Lung (tissue), 12 donors: ENCODE results near the gene SLC2A9. TPM values are rescaled to one million over a fixed set of nuclear protein-coding genes. Genes with fewer than 3 reads are reported as not detected.

Experiments
- ATAC-seq: fragments of 200-7000 bp; cut with Tn5 transposase; one replicate; pipeline ENCODE4 v1.9.1; 2020; ENCODE audit warnings: moderate number of reproducible peaks; ENCODE audit not compliant: insufficient read depth, low FRiP score
- DNase-seq, 3 donors: peaks; one replicate each; pipeline ENCODE4 v3.0.0-alpha.2; 2013 to 2017
- H3K27ac ChIP-seq, 2 donors: one replicate each; pipeline ENCODE4 v1.5.1; 2013; ENCODE audit warnings: mild to moderate bottlenecking in 2 of 2, moderate library complexity in 2 of 2, control low read depth in 1 of 2, inconsistent platforms in 1 of 2, low read depth in 1 of 2, low read length in 1 of 2
- H3K27me3 ChIP-seq, 3 donors: one replicate each; pipeline ENCODE4 v1.5.1; 2013; ENCODE audit warnings: low read length in 2 of 3; ENCODE audit not compliant: control insufficient read depth in 3 of 3, insufficient read depth in 3 of 3
- H3K36me3 ChIP-seq, 4 donors: one replicate each; pipeline ENCODE4 v1.5.1; 2013; ENCODE audit warnings: low read length in 4 of 4, mild to moderate bottlenecking in 1 of 4, moderate library complexity in 1 of 4; ENCODE audit not compliant: control insufficient read depth in 4 of 4, insufficient read depth in 4 of 4
- H3K4me1 ChIP-seq, 5 donors: one replicate each; pipeline ENCODE4 v1.5.1; 2013; ENCODE audit warnings: low read length in 5 of 5, mild to moderate bottlenecking in 2 of 5, moderate library complexity in 1 of 5; ENCODE audit not compliant: control insufficient read depth in 5 of 5, insufficient read depth in 5 of 5
- H3K4me3 ChIP-seq: one replicate; pipeline ENCODE4 v1.5.1; 2013; ENCODE audit warnings: mild to moderate bottlenecking, control low read depth, moderate library complexity
- H3K9ac ChIP-seq, 2 donors: one replicate each; pipeline ENCODE4 v1.5.1; 2013; ENCODE audit warnings: low read length in 2 of 2, control low read depth in 1 of 2; ENCODE audit not compliant: insufficient read depth in 1 of 2
- H3K9me3 ChIP-seq, 4 donors: one replicate each; pipeline ENCODE4 v1.5.1; 2013; ENCODE audit warnings: low read length in 3 of 4, mild to moderate bottlenecking in 1 of 4, moderate library complexity in 1 of 4; ENCODE audit not compliant: control insufficient read depth in 4 of 4, insufficient read depth in 3 of 4
- CTCF ChIP-seq: IDR thresholded peaks from 2 replicates; pipeline ENCODE4 v1.5.1; 2012; ENCODE audit warnings: mild to moderate bottlenecking; ENCODE audit errors: control extremely low read depth, extremely low read depth
- WGBS, 2 donors: extraction: QIAGEN DNeasy Blood & Tissue Kit; methylation state at CpG; one replicate each; pipeline ENCODE4 v1.1.7; 2013; 5-methylcytosine and 5-hydroxymethylcytosine counted together
- polyA plus RNA-seq, 2 donors: library from polyadenylated mRNA; stranded (reverse); fragments of 200-250 nt; gene quantifications; one replicate each; pipeline ENCODE4 v1.2.1, GENCODE V29; 2013
- total RNA-seq, 2 donors: library from RNA; depleted of rRNA in 1 of 2; stranded (reverse); fragments of >200 nt in 1 of 2; gene quantifications; one replicate each; pipeline ENCODE4 v1.2.1, GENCODE V29; 2014 to 2021
- donor health status: control.
- donor health status: control.
- donor health status: Bipolar disorder and iron deficiency.
- donor health status: healthy.
- donor health status: DM: yes; HTN: yes; CAD: no.

Gene SLC2A9
- total and polyA plus RNA-seq, 4 donors = 2.9 to 18.6 (median 7.6) TPM

- H3K27ac ChIP-seq = no peak overlapping the region
- TF ChIP-seq CTCF = no peak
- no peak overlapping the region for H3K4me3 ChIP-seq
- 85 to 93% methylated on average over 5 of the region's 5 CpGs for WGBS, 2 donors
- no peaks in the 10 kb centered on the region for H3K9me3 ChIP-seq
- H3K36me3 ChIP-seq = no peaks in the 10 kb centered on the region
- no peaks in the 10 kb centered on the region for H3K27me3 ChIP-seq
- no peak for ATAC-seq
- H3K4me1 ChIP-seq = peaks cover 0 to 3% (median 0%) of the 10 kb centered on the region in 5 donors
- no peak overlapping the region for H3K9ac ChIP-seq
- no peak for DNase-seq
These were observed 58.0 kb downstream of the SLC2A9 start for GRCh38 chr4:9963328-9963727.

GRCh38 chr4:9962611-9963314, 58.5 kb downstream of the SLC2A9 start:
- Histone ChIP-seq H3K4me1 (peaks cover 0 to 3% (median 0%) of the 10 kb centered on the region in 5 donors), H3K9me3 (no peaks in the 10 kb centered on the region), H3K36me3 (no peaks in the 10 kb centered on the region), H3K4me3 (no peak overlapping the region), H3K9ac (no peak overlapping the region), H3K27ac (no peak overlapping the region), H3K27me3 (no peaks in the 10 kb centered on the region)
- 86 to 87% methylated on average over 5 of the region's 5 CpGs for WGBS, 2 donors
- ATAC-seq = no peak
- no peak for DNase-seq
- TF ChIP-seq CTCF = no peak

GRCh38 chr4:9954468-9954867, 66.8 kb downstream of the SLC2A9 start:
- no peaks in the 10 kb centered on the region for H3K9me3 ChIP-seq
- DNase-seq (no peak), ATAC-seq (no peak)
- H3K27ac ChIP-seq = no peak overlapping the region
- H3K9ac ChIP-seq = no peak overlapping the region
- no peak overlapping the region for H3K4me3 ChIP-seq
- no peaks in the 10 kb centered on the region for H3K36me3 ChIP-seq
- no peaks in the 10 kb centered on the region for H3K27me3 ChIP-seq
- WGBS, 2 donors = 73 to 78% methylated on average over 3 of the region's 3 CpGs
- TF ChIP-seq CTCF = no peak
- no peaks in the 10 kb centered on the region for H3K4me1 ChIP-seq

GRCh38 chr4:9953089-9953488, 68.2 kb downstream of the SLC2A9 start:
- H3K4me1 ChIP-seq = no peaks in the 10 kb centered on the region
- H3K27ac ChIP-seq = no peak overlapping the region
- DNase-seq (no peak), ATAC-seq (no peak)
- no peak overlapping the region for H3K9ac ChIP-seq
- H3K4me3 ChIP-seq = no peak overlapping the region
- no peak for TF ChIP-seq CTCF
- H3K27me3 ChIP-seq = no peaks in the 10 kb centered on the region
- no peaks in the 10 kb centered on the region for H3K9me3 ChIP-seq
- no peaks in the 10 kb centered on the region for H3K36me3 ChIP-seq
- WGBS, 2 donors = 98% methylated on average over 4 of the region's 4 CpGs
